Suppressor macrophage treated with lipopolysaccharide for 4 hours (primary cell): Measurements from ENCODE around the gene ZNF568.

Experiments used
- DNase-seq: peaks from one replicate; pipeline ENCODE4 v3.0.0-alpha.2; 2020

The ZNF568 gene

DNA sequence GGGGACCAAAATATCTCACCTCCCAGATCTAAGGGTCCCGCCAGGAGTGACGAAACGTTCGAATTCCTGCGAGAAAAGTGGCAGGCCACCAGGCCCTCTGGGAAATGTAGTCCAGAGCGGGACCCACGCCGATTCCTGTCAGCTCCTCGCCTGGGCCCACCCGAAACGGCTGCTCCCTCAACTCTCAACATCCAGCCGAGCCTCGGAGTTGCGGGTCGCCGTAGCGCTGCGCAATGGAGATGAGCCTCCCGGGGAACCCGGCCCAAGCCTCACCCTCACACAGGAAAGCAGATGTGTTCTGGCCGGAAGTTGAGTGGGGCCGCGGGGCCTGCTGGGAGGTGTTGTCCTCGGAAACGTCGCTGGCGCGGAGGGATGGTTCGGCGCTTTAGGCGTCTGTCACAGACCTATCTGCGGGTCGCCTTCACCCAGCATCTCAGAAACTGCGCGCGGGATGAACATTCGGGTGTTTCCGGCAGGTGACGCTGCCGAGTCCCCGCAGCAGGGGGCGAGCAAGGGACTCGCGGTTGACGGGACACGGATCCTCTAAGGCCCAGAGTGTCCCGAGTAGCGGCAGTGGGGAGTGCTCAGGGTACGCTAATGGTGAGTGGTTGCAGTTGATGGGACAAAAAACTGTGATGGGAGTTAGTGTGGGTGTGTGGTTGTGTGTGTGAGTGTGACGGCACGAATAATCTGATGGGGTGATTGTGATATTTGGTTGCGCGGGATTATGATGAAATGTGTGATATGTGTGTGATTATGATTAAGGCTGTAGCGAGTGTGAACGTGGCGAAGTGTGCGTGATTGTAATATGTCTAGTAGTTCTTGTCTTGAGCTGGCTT is at the start of gene ZNF568, which contains the start of gene ZNF829:
TSS of gene ZNF568 (plus strand) at position 341 of the 839 bp plus-strand sequence. CDS start 6,439 bp downstream, outside the sequence.
TSS of gene ZNF829 (minus strand) at position 300 of the 839 bp plus-strand sequence. CDS start 1,124 bp downstream, outside the sequence.
- peak; percentile 84 for DNase-seq

DNA sequence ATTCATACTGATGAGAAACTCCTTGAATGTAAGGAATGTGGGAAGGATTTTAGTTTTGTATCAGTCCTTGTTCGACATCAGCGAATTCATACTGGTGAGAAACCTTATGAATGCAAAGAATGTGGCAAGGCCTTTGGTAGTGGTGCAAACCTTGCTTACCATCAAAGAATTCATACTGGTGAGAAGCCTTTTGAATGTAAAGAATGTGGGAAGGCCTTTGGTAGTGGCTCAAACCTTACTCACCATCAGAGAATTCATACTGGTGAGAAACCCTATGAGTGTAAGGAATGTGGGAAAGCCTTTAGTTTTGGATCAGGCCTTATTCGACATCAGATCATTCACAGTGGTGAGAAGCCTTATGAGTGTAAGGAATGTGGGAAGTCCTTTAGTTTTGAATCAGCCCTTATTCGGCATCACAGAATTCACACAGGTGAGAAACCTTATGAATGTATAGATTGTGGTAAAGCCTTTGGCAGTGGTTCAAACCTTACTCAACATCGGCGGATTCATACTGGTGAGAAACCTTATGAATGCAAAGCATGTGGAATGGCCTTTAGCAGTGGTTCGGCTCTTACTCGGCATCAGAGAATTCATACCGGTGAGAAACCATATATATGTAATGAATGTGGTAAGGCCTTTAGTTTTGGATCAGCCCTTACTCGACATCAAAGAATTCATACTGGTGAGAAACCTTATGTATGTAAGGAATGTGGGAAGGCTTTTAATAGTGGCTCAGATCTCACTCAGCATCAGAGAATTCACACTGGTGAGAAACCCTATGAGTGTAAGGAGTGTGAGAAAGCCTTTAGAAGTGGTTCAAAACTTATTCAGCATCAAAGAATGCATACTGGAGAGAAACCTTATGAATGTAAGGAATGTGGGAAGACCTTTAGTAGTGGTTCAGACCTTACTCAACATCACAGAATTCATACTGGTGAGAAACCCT is 38.9 kb upstream of the ZNF568 start:
- no peak for DNase-seq

DNA sequence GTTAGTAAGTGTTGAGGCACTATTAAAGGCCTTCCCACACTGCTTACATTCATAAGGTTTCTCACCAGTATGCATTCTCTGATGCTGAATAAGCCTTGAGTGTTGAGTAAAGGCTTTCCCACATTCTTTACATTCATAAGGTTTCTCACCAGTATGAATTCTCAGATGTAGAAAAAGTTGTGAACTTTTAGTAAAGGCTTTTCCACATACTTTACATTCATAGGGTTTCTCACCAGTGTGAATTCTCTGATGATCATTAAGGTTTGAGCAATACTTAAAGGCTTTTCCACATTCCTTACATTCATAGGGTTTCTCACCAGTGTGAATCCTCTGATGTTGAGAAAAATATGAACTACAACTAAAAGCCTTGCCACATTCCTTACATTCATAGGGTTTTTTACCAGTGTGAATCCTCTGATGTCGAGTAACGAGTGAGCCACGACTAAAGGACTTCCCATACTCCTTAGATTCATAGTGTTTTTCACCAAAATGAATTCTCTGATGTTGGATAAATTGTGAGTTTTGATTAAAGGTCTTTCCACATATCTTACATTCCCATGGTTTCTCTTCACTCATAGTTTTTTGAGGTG is 24.3 kb upstream of the ZNF568 start:
- DNase-seq, result no peak

DNA sequence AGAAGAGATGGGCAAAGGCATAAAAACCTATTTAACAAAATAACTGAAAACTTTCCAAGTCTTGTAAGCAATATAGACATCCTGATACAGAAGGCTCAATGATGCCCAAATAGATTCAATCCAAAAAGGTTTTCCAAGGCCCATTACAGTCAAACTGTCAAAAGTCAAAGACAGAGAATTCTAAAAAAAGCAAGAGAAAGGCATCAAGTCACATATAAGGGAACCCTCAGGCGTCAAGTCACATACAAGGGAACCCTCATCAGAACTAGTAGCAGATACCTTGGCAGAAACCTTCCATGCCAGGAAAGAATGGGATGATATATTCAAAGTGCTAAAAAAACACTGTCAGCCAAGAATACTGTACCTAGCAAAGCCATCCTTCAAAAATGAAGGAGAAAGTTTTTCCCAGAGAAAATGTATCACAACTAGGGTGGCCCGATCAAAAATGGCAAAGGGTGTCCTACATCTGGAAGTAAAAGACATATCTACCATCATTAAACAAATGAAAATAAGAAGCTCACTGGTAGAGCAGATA is 21.2 kb upstream of the ZNF568 start:
- DNase-seq, result no peak

DNA sequence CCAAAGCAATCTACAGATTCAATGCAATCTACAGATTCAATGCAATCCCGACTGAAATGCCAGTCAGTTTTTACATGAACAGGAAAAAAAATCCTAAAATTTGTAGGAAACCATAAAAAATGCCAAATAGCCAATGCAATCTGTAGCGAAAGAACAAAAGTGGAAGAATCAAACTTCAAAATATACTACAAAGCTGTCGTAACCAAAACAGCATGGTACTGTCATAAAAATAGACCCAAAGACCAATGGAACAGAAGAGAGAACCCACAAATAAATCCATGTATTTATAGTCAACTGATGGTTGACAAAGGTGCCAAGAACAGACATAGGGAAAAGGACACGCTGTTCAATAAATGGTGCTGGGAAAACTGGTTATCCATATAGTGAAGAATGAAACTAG is 17.7 kb upstream of the ZNF568 start:
- no peak for DNase-seq

DNA sequence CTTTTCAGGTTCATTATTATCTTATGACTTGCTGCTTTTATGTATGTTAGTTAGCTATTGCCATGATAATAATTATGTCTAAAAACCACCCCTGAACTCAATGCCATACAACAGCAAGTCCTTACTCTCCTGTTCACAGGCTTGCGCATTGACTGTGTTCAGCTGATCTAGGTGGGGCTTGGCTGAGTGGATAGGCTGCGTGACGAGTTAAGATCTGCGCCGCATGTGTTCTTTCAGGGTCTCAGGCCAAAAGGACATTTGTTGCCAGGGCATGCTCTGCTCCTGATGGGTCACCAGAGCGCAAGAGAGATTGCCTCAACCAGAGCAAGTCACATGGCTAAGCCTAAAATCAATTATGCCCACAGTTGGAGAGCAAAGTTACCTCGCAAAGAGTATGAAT is 859 bp downstream of the ZNF568 start:
- no peak for DNase-seq

DNA sequence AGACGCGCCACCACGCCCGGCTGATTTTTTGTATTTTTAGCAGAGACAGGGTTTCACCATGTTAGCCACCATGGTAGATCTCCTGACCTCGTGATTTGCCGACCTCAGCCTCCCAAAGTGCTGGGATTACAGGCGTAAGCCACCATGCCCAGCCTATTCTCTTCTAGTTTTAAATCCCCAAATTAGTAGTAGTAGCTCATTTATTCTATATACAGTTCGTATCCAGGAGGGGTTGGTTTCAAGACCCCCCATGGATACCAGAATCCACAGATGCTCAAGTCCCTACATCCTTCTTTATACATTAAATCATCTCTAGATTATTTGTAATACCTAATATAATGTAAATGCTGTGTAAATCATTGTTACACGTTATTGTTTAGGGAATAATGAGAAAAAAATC is 2.0 kb downstream of the ZNF568 start:
- no peak for DNase-seq

DNA sequence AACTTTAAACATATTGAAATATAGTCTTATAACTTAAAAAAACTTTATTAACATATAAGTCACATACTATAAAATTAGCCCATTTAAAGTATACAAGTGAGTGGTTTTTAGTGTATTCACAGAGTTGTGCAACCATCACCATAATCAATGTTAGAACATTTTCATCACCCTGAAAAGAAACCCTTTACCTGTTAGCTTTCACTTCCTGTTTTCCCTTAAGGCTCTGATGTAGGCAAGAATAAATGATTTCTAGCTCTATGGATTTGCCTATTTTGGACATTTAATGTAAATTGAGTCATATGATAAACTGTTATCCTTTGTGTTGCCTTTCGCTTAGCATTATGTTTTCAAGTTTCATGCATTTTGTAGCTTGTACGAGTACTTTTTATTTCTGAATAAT is 15.6 kb downstream of the ZNF568 start:
- no peak for DNase-seq

DNA sequence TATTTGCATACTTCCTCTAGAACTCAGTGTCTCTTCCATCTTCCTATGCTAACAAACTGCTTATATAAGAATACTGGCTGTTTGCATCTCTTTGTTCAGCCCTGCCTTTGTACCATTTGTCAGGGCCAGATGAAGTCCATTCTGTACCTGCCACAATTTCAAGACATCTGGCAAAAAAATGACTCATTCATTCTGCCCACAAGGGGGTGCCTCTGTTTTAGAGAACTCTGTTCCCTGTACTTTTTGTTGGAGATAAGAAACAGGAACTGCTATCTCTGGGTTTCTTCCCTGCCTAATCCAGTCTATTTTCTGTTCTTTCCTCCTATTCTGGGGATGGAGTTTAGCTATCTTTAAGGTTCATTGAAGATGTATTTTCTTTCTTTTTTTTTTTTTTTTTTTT is 23.0 kb downstream of the ZNF568 start:
- DNase-seq, result no peak

DNA sequence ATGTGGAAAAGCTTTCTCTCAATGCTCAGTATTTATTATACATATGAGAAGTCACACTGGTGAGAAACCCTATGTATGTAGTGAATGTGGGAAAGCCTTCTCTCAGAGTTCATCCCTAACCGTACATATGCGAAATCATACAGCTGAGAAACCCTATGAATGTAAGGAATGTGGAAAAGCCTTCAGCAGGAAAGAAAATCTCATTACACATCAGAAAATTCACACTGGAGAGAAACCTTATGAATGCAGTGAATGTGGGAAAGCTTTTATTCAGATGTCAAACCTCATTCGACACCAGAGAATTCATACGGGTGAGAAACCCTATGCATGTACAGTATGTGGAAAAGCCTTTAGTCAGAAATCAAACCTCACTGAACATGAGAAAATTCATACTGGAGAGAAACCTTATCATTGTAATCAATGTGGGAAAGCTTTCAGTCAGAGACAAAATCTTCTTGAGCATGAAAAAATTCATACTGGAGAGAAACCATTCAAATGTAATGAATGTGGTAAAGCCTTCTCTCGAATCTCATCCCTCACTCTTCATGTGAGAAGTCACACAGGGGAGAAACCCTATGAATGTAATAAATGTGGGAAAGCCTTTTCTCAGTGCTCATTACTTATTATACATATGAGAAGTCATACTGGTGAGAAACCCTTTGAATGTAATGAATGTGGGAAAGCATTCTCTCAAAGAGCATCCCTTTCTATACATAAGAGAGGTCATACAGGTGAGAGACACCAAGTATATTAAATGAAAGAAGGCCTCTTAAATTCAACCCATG is 34.4 kb downstream of the ZNF568 start:
- no peak for DNase-seq

DNA sequence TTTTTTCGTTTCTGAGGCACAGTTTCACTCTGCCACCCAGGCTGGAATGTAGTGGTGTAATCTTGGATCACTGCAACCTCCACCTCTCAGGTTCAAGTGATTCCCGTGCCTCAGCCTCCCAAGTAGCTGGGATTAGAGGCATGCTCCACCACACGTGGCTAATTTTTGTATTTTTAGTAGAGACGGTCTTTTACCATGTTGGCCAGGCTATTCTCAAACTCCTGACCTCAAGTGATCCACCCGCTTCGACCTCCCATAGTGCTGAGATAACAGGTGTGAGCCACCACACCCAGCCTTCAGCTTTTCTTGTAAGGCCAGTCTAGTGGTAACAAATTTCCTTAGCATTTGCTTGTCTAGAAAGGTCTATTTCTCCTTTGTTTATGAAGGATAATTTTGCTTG is 46.2 kb downstream of the ZNF568 start:
- DNase-seq, result no peak

DNA sequence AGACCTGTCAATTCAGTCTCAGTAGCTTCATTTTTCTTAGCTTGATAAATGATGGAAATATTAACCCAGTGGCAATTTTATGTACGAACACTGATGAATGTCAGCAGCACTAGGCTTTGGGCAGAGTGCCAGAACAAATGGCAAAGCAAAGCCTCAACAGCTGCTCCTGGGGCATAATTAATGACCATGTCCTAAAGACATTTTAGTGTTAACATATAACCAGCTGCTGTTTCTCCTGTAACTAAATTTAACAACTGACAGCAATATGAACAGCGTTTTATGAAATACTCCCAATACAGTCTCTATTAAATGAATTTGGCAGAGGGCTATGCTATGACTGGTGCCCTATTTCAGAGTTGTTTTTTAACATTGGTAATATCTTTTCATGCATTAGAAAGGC is 47.1 kb downstream of the ZNF568 start:
- no peak for DNase-seq

DNA sequence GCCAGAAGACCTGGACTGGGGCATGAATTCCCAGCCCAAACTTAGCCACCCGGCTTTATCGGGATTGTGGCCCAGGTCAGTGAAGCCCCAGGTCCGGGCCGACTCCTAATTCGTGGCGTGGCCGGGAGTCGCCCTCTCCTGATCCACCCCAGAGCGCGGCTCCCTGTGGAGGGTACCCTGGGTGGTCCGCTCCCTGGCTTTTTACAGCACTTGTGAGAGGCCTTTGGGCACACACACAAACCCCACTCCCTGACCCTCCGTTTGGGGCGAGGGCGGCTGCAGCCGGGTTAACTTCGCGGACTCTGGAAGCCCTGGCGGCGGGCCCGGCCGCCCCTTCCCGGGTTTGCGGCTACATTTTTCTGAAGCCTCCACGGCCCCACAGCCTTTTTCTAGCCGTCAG is 56.4 kb downstream of the ZNF568 start:
- DNase-seq, result no peak

DNA sequence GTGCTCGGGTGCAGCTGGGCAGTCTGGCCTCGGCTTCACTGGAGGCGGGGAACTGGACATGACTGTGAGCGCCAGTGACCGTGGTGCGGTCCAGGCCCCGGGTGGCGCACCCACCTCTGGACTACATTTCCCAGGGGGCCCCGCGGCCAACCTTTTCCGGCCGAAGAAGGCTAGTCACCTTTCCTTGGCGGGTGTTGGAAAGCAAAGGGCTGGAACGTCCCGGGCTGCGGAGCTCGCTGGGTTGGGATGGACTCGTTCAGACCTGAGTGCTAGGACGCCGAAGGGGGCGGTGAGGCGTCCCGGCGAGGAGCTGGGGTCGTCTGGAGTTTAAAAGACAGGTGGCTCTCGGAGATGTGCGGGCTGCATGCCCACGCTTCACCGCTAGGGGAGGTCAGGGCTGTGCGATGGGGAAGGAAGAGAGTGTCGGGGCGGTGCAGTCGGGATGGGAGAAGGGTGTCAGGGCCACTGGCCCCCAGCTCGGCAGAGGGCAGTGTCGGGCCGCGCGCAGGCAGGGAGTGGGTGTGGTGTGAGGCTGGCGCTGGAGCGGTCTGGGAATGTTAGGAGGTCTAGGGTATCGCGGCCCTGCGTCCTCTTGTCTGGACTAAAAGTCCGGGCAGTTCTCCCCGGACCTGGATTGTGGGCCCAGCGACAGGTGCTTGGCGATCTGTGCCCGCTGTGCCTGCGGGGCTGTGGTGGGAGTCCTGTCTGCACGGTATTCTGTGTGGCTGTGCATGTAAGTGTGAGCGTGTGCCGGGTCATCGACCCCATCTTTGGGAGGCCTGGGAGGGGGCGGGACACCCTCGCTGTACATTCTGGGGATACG is 57.1 kb downstream of the ZNF568 start:
- peak; percentile 53 for DNase-seq

DNA sequence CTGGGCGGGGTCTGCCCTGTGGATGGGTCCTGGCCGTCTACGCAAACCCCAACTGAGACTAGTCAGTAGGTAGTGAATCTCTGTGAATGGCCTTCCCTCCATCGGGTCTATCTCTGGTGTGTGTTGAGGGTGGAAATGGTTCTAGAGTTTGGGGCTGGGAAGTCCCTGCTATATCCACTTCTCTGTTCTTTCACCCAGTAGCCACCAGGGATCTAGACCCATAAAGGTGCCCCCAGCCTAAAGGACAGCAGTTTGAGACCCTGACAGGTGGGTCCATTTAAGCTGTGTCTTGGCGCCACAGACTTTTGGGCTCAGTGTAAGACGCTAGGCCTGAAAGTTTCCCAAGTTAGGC is 57.7 kb downstream of the ZNF568 start:
- no peak for DNase-seq

DNA sequence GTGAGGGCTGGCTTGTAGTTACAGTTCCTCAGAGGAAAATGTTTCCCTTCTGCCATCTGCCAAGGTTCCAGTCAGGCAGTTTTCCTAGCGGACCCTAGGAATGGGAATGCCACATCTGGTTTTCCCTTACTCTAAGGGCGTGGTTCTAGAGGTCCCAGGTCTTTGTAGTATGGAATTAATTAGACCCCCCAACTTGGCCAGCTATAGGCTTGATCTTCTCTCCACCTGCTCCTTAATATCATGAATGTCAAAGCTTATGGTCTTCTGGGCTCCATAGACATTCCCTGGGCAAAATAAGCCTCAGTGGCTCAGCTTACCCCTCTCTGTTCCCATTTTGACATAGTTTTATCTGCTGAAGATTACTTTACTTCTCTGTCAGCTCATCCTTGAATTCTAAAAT is 70.0 kb downstream of the ZNF568 start:
- no peak for DNase-seq

DNA sequence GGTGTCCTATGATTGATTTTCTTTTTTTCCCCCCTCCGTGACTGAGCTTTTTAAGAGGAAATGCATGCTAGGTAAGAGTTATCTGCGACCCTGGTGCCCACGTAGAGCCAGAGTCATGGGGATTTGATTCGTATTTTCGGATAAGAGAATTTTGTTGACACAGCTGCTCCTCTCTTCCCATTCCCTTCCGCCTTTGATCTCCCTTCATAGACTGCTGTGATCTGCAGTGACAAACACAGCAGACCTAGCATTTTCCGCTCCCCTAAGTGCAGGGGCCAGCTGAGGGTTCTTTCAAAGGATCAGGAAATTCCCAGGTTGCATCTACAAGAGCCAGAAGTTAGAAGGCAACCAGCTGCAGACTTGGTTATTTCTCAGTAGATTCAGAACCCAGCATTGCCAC is 70.5 kb downstream of the ZNF568 start:
- no peak for DNase-seq

DNA sequence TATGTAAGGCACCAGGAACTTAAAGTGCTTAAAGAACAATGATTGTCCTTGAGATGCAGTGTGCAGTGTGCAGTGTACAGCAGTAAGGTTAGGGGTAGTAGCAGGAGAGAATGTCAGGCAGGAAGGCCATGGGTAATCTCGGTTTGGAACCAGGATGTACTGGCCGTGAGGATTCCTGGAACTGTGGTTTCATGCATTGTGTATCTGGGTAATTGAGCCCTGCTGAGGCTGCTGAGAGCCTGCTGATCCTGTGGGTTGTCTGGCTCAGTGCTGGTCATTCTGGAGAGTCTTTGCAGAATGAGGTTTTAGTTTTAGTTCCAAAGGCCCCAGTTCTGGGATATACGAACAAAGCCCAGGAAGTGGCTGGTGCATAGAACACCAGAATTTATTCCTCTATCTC is 71.0 kb downstream of the ZNF568 start:
- DNase-seq, result no peak

DNA sequence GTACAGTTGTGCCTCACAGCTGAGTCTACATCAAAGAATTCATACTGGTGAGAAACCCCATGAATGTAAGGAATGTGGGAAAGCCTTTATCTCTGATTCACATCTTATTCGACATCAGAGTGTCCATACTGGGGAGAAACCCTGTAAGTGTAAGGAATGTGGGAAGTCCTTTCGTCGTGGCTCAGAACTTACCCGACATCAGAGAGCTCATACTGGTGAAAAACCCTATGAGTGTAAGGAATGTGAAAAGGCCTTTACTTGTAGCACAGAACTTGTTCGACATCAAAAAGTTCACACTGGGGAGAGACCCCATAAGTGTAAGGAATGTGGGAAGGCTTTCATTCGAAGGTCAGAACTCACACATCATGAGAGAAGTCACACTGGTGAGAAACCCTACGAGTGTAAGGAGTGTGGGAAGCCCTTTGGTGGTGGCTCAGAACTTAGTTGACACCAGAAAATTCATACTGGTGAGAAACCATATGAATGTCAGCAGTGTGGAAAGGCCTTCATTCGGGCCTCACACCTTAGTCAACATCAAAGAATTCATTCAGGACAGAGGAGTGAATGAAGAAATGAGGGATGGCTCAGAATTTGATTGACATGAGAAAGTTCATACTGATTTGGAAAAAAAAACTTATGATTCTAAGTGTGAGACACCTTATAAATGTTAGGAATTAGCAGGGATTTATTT is 81.2 kb downstream of the ZNF568 start:
- DNase-seq, result no peak

DNA sequence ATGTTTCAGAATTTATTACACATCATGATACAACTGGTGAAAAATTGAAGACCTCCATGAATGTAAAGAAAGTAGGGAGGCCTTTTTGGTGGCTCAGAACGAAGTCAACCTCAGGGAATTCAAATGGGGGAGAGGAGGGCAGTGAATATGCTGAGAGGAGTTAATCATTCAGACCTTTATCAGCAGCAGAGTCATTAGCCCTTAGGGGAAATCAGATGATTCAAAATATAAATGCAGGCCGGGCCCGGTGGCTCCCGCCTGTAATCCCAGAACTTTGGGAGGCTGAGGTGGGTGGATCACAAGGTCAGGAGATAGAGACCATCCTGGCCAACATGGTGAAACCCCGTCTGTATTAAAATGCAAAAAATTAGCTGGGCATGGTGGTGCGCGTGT is 81.7 kb downstream of the ZNF568 start:
- no peak for DNase-seq

DNA sequence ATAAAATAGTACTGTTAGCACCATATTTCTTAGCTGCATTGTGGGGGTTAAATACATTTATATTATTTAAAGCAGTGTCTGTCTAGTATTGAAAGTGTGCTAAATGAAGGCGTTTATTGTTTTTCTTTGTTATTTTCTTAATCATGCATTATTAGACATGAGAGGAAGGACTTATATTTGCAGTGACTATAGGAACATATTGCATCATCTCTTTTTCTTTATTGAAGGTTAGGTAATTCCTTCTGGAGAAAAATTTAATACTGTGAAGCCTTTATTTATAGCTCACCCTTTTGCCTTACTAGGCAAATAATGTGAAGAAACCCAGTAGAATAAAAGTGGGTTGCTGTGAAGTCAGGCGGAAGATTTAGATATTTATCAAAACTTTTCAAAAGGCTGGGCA is 83.2 kb downstream of the ZNF568 start:
- DNase-seq, result no peak
